OCI-LY3 (cell line): ENCODE data around the gene CRYGN.

Experiments used
- H2AFZ ChIP-seq: fragments of 200-600, 300-600 bp; shearing (Covaris generic); 2 replicates; pipeline ENCODE4 v1.6.0; 2014; ENCODE audit warnings: antibody characterized with exemption, low read depth, low read length
- H3K27ac ChIP-seq: fragments of 200-600, 300-600 bp; sonication (generic); 2 replicates; pipeline ENCODE4 v1.5.1; 2014; ENCODE audit warnings: mild to moderate bottlenecking, low read length, moderate library complexity, mixed read lengths
- H3K27me3 ChIP-seq: fragments of 200-600, 300-600 bp; sonication (generic); 2 replicates; pipeline ENCODE4 v1.6.1; 2014; ENCODE audit warnings: low read depth, low read length, mixed read lengths
- H3K36me3 ChIP-seq: fragments of 200-600, 300-600 bp; sonication (generic); replicated peaks from 2 replicates; pipeline ENCODE3; 2014; ENCODE audit warnings: low read depth, low read length, mixed read lengths
- H3K4me1 ChIP-seq: fragments of 300-600, 200-600 bp; sonication (generic); 2 replicates; pipeline ENCODE4 v1.6.1; 2014; ENCODE audit warnings: low read length, mixed read lengths
- H3K4me2 ChIP-seq: fragments of 200-600, 300-600 bp; sonication (generic); 2 replicates; pipeline ENCODE4 v1.6.1; 2014; ENCODE audit warnings: low read length, mixed read lengths
- H3K4me3 ChIP-seq: fragments of 300-600, 200-600 bp; sonication (generic); 2 replicates; pipeline ENCODE4 v1.5.1; 2014; ENCODE audit warnings: antibody characterized with exemption, mild to moderate bottlenecking, low read length, moderate library complexity
- H3K79me2 ChIP-seq: fragments of 300-600, 200-600 bp; shearing (Covaris generic); 2 replicates; pipeline ENCODE4 v1.6.1; 2014; ENCODE audit warnings: mild to moderate bottlenecking, low read length, mixed read lengths
- H3K9ac ChIP-seq: fragments of 300-600, 200-600 bp; shearing (Covaris generic); 2 replicates; pipeline ENCODE4 v1.6.0; 2014; ENCODE audit warnings: mild to moderate bottlenecking, low read length, moderate library complexity
- H3K9me3 ChIP-seq: fragments of 200-600, 300-600 bp; shearing (Covaris generic); 2 replicates; pipeline ENCODE4 v1.6.1; 2014; ENCODE audit warnings: low read length, mixed read lengths; ENCODE audit not compliant: insufficient read depth
- H4K20me1 ChIP-seq: fragments of 200-600, 300-600 bp; sonication (generic); 2 replicates; pipeline ENCODE4 v1.6.1; 2016; ENCODE audit warnings: low read length, mixed read lengths; ENCODE audit not compliant: insufficient read depth
- CTCF ChIP-seq: fragments of 200-600, 300-600 bp; sonication (generic); IDR thresholded peaks from 2 replicates; pipeline ENCODE4 v1.5.1; 2014; ENCODE audit warnings: antibody characterized with exemption, low read length, low read depth
- EZH2phosphoT487 ChIP-seq: fragments of 200-600 bp; shearing (Covaris generic); IDR thresholded peaks from 2 replicates; pipeline ENCODE4 v1.6.1; 2018; ENCODE audit warnings: antibody characterized with exemption, mixed run types, low read depth

The CRYGN gene

GRCh38 chr7:151444632-151445031 lies 4.7 kb upstream of the CRYGN start:
- no peak overlapping the region for H3K27ac ChIP-seq
- H3K27me3 ChIP-seq = peaks cover 36% of the 10 kb centered on the region
- H3K79me2 ChIP-seq = no peaks in the 10 kb centered on the region
- no peak overlapping the region for H2AFZ ChIP-seq
- no peak overlapping the region for H3K4me2 ChIP-seq
- H4K20me1 ChIP-seq = no peaks in the 10 kb centered on the region
- H3K9me3 ChIP-seq = no peaks in the 10 kb centered on the region
- no peak overlapping the region for H3K9ac ChIP-seq
- no peaks in the 10 kb centered on the region for H3K36me3 ChIP-seq
- H3K4me3 ChIP-seq = no peak overlapping the region
- H3K4me1 ChIP-seq = no peaks in the 10 kb centered on the region
- no peak for TF ChIP-seq CTCF
- TF ChIP-seq EZH2phosphoT487 = no peak

GRCh38 chr7:151442776-151443496 lies 3.0 kb upstream of the CRYGN start:
- no peak for TF ChIP-seq CTCF
- H2AFZ ChIP-seq = no peak overlapping the region

GRCh38 chr7:151440799-151441445 lies 981 bp upstream of the CRYGN start:
- Histone ChIP-seq H3K27me3 (peaks cover 37% of the 10 kb centered on the region), H3K27ac (no peak overlapping the region), H3K9ac (no peak overlapping the region), H4K20me1 (no peaks in the 10 kb centered on the region), H3K4me3 (no peak overlapping the region), H3K4me2 (no peak overlapping the region), H2AFZ (no peak overlapping the region), H3K79me2 (no peaks in the 10 kb centered on the region), H3K4me1 (no peaks in the 10 kb centered on the region), H3K36me3 (no peaks in the 10 kb centered on the region), H3K9me3 (no peaks in the 10 kb centered on the region)
- TF ChIP-seq EZH2phosphoT487 = no peak
- TF ChIP-seq CTCF = no peak

More at GRCh38 chr7:151442776-151443496, 3.0 kb upstream of the CRYGN start:
- Histone ChIP-seq H3K79me2 (no peaks in the 10 kb centered on the region), H3K9ac (no peak overlapping the region), H3K4me1 (no peaks in the 10 kb centered on the region), H3K27ac (no peak overlapping the region), H4K20me1 (no peaks in the 10 kb centered on the region), H3K27me3 (peaks cover 37% of the 10 kb centered on the region), H3K9me3 (no peaks in the 10 kb centered on the region), H3K36me3 (no peaks in the 10 kb centered on the region), H3K4me3 (no peak overlapping the region), H3K4me2 (no peak overlapping the region)

- H4K20me1 ChIP-seq = no peaks in the 10 kb centered on the region
- no peak overlapping the region for H3K9ac ChIP-seq
- H3K4me1 ChIP-seq = no peaks in the 10 kb centered on the region
- H3K4me2 ChIP-seq = no peak overlapping the region
- no peak for TF ChIP-seq EZH2phosphoT487
- no peak for TF ChIP-seq CTCF
- peaks cover 26% of the 10 kb centered on the region for H3K27me3 ChIP-seq
- H3K4me3 ChIP-seq = no peak overlapping the region
- no peak overlapping the region for H2AFZ ChIP-seq
- no peak overlapping the region for H3K27ac ChIP-seq
- H3K9me3 ChIP-seq = no peaks in the 10 kb centered on the region
- no peaks in the 10 kb centered on the region for H3K79me2 ChIP-seq
- no peaks in the 10 kb centered on the region for H3K36me3 ChIP-seq
Observed at GRCh38 chr7:151438864-151439601, 908 bp downstream of the CRYGN start.
